ENCODE results near the gene TACO1.

TACO1 gene

DNA sequence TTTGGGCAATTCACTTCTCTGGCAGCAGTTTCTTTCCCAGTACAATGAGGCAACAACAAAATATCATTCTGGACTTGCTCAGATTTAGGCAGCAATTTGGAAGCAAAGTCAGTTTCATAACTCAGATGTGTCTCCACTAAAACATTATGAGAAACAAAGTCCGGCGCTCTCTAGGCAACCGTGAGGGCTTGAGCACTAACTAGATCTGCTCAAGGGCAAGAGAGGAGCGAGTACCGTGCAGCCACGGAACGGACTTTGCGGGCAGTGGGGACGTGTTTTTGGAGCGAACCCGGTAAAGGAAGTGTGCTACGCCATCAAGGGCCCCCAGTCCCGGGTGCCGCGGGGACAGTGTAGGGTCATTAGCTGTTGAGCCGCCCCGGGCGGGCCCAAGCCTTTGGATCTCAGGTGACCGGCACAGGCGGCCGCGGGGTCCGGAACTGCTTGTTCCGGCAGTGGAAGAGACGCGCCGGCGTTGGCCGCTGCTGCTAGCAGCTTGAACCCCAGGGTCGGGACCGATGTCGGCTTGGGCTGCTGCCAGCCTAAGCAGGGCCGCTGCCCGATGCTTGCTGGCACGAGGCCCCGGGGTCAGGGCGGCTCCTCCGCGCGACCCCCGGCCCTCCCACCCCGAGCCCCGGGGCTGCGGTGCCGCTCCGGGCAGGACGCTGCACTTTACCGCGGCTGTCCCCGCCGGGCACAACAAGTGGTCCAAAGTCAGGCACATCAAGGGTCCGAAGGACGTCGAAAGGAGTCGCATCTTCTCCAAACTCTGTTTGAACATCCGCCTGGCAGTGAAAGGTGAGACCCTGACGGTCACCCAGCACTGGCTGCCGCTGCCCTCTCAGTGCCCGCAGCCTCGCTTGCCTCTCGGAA, at the start of gene TACO1:
Gene TACO1, plus strand, starts transcription at position 327 of the 870 bp plus-strand sequence. Its CDS starts 189 bp downstream, at position 516.
- DNase-seq: peak; percentile 79

DNA sequence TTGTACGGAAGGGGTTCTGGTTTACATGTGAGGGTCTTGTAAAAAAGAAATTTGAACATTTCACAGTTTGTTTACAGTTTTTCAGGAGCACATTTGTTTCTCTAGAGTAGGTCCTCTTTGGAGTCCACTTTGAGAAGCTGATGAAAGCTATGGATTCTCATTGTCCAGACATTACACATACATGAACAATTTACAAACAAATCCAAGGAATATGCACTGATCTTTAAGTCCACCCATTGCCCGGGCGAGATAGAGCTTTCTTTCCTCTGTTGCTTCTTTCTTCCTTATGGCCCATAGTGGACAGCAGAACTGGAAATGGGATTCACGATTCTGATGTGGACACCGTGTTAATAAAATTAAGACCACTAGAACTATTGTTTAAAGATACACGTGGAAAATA, 48.5 kb upstream of the TACO1 start:
- DNase-seq: no peak

DNA sequence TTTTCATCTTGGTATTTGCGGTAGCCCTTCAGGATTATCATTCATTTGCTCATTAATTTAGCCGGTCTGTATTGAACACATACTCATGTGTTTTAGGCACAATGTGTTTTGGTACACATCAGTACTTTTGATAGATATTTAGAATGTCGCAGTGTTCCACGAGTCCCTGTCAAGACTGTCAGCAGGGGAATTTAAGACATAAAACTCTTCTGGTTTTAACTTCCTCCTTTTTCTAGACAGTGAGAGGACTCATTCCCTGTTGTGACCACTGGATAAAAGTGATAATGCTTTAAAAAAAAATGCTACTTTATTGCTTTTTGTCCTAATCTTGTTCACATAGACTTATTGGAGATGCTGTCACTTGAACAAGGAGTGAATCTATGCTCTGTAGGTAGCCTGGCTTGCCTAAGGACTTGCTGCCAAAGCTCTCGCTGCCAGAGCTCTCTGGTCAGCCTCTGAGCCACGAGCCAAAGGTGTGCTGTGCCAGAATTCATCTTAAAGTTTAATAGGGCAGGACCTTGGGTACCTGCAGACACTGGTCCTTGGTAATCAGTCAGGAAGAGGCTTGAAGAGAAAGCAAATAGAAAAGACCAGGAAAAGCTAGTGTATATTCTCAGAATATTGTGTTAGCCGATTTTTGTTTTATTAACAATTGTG, 45.1 kb upstream of the TACO1 start:
- DNase-seq: no peak

DNA sequence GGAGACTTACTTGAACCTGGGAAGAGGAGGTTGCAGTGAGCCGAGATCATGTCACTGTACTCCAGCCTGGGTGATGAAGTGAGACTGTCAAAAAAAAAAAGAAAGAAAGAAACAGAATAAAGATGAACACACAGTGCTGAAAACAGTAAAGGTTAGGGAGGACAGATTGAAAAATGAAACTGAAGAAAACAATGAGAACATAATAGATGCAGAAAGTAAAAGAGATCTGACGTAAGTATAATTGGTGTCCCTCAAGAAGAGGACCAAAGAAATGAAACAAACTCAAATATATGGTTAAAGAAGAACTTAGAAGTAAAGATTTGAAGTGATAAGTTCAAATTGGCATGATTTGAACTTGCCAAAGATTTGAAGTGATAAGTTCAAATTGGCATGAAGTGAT, 43.3 kb upstream of the TACO1 start:
- DNase-seq: no peak

DNA sequence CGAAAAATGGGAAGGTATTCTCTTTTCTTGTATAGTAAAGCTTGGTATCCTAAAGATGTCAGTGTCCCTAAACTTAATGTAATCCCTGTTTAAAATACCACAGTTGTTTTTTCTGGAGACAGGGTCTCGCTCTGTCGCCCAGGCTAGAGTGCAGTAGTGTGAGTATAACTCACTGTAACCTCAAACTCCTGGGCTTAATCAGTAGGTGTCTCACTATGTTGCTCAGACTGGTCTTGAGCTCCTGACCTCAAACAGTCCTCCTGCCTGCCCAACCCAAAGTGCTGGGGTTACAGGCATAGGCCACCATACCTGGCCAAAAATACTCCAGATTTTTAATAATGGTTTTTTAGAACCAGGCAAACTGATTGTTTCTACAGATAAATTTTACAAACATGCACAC, 42.3 kb upstream of the TACO1 start:
- no peak for DNase-seq

DNA sequence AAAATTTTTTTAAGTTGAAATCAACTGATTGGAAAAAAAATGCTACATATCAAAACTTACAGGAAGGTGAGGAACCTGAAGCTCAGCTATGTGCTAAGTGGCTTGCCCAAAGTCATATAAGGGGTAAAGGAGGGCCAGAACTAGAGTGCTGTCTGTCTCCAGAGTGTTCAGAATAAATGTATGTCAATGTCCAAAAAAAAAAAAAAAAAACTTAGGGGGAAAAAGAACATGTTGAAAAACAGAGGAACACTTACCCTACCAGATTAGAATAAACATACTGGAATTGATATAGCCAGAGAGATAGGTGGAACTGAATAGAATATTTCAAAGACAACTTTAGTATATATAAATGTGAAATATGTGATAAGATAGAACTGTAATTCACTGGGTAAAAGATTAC, 38.9 kb upstream of the TACO1 start:
- DNase-seq: no peak

DNA sequence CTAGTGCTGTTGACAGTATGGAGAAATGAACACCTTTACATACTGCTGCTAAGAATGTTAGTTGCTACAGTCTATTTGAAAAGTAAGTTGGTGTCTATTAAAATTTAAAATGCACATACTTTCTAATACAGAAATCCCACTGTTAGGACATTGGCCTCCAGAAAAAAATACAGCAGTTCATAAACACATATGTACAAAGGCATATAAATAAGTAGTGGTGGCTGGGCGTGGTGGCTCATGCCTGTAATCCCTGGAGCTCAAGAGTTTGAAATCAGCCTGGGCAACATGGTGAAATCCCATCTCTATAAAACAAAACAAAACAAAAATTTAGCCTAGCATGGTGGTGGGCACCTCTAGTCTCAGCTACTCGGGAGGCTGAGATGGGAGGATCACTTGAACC, 37.4 kb upstream of the TACO1 start:
- no peak for DNase-seq

DNA sequence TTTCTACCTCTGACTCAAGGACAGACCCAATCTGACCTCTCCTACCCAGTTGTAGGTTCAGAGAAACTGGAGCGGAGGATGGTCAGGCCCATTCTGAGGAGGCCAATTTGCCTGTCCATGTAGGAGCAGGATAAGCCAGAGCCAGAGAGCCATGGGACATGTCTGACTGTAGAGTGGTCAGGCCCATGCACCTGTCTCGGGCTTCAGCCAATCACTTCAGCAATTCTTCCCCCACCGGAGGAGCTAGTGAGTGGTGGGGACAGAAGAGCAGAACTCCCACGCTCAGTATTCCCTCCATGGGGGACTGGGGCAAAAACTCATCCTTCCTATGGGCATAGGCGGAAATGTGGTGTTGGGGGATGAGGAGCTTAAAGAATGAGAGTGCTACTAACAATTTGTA, 36.1 kb upstream of the TACO1 start:
- DNase-seq: no peak

DNA sequence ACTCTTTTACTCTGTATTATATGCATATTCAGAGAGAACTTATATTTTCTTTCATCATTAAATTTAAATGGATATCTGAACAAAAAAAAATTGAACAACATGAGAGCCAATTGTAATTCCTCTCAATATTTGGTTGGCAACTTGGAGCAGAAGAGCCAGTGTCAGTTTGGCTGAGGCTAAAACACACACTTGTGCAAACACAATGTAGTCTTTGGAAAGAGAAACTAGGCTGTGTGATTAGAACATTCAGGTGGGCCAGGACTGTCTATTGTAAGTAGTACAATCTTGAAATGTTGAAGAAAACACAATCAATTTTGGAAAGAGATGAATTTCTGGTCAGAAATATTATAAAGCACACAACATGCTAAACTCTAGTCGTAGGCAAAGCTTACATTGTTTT, 33.5 kb upstream of the TACO1 start:
- DNase-seq: no peak

DNA sequence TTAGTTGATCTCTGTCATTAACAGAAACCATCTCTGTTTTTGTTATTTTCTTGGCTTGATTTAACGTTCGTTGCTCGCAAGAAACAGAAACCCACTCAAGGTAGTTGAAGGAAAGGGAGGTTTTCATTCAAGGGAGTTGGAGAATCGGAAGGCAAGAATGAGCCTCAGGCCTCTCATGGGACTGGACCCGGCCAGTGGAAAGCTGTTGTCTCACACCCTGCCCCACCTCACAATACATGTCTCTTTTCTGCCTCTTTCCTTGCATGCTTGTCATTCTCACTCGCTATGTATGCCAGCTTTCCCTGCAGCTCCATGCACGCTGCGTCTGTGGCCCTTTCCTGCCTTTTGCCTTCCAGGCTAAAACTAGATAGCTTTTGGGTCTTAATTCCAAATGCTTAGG, 32.1 kb upstream of the TACO1 start:
- DNase-seq: no peak

DNA sequence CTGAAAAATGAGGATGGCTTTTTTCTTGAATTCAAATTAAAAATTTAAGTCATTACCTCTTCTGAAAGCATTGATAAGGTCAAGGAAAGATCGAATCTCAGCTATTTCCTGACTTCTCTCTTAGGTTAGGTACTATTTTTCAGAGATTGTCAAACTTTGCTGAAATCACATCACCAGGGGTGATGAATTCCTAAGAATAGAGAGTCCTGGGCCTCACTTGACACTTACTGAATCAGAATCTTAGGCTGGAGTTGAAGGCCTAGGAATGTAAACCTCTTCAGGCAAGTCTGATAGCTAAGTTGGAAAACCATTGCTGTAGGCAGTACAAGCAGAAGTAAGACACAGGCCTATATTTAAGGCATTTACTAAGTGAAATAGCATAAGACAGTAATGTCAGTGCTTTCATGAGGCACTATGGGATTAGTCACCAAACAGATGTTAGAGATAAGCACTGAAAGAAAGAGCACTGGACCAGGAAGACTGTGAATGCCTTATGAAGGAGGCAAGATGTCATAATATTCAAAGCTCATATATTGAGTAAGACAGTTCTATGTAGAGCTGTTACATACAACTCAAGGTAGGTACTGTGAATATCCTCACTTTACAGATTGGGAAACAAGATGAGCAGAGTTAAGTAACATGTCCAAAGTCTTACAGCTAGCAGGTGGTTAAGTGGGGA, 28.9 kb upstream of the TACO1 start:
- DNase-seq: no peak

DNA sequence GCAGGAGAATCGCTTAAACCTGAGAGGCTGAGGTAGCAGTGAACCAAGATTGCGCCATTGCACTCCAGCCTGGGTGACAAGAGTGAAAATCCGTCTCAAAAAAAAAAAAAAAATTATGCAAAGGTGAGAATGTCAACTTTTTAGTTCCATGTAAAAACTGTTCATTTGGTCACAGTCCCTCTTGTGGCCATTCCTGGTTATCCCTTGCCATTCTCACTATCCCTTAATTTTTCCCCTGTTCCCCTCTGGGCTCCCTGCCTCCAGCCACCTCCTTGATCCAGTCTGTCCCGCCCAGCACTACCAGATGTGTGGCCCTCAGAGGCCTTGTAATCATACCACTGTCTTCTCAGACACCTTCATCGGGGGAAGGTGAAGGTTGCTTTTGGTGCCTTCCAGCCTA, 27.1 kb upstream of the TACO1 start:
- DNase-seq: no peak

DNA sequence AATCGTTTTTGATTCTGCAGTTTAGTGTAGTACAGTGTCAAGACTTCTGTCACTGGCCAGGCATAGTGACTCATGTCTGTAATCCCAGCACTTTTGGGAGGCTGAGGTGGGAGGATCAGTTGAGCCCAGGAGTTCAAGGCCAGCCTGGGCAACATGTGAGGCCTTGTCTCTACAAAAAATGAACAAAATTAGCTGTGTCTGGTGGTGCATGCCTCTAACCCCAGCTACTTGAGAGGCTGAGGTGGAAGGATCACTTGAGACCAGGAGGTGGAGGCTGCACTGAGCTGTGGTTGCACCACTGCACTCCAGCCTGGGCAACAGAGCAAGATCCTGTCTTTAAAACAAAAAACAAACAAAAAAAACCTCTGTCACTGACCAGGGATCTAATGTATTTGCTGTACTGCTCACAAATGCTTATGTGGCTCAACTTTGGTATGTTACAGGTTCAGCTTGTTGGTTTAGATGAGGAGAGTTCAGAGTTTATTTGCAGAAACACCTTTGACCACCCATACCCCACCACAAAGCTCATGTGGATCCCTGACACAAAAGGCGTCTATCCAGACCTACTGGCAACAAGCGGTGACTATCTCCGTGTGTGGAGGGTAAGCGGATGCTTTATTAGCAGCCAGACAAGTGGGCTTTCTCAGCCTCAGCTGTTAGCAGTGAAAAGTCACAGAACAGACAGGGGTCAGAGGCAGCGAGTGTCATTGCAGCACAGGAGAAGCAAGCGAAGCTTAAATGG, 22.5 kb upstream of the TACO1 start:
- DNase-seq: no peak

DNA sequence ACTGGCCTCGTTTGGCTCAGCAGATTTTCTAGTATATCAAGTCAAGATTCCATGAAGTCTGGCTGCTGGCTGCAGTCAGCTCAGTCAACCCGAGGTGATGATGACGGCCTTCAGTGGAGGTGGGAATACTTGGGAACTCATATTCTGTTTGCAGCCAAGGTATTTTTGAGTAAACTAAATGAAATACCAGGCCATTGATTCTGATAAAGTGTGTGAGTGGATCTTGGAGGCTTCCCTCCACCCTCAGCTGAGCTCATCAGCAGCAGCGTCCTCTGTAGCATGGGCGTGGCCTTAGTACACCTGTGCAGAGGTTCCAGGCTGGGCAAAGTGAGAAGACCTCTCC, 22.0 kb upstream of the TACO1 start:
- DNase-seq: no peak

DNA sequence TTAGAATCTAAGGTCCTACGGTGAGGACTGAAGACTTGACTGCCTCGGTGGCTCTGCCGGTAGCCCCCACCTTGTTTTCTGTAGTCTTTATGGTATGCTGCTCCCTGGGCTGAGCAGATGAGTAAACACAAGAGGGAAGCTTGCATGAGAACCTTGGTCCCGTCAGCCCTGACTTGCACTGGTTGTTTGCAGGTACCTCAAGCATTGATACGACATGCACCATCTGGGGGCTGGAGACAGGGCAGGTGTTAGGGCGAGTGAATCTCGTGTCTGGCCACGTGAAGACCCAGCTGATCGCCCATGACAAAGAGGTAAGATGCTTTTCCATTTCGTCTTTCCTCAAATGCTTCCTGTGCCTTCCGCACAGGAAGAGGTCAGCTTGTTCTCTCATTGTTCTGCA, 21.1 kb upstream of the TACO1 start:
- DNase-seq: no peak

DNA sequence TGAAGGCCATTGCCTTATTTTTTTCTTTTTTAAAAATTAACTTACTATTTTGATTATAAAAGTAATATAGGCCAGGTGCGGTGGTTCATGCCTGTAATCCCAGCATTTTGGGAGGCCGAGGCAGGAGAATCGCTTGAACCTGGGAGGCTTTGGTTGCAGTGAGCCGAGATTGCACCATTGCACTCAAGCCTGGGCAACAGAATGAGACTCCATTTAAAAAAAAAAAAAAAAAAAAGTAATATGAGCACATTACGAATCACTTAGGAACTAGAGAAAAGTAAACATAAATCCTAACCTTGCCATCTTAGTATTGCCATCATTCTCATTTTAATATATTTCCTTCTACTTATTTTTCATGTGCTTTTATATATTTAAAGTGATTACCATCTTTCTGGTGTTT, 12.9 kb upstream of the TACO1 start:
- DNase-seq: no peak

DNA sequence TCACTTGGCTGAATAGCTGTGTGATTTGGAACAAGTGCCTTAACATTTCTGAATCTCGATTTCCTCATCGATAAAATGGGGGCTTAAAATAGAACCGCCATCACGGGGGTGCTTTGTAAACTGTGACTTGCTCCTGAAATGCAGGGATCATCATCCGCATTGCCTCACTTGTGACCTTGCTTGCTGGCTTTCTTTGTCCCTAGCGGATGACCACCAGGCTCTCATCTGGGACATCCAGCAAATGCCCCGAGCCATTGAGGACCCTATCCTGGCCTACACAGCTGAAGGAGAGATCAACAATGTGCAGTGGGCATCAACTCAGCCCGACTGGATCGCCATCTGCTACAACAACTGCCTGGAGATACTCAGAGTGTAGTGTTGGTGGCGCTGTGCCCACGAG, 11.9 kb upstream of the TACO1 start:
- no peak for DNase-seq

DNA sequence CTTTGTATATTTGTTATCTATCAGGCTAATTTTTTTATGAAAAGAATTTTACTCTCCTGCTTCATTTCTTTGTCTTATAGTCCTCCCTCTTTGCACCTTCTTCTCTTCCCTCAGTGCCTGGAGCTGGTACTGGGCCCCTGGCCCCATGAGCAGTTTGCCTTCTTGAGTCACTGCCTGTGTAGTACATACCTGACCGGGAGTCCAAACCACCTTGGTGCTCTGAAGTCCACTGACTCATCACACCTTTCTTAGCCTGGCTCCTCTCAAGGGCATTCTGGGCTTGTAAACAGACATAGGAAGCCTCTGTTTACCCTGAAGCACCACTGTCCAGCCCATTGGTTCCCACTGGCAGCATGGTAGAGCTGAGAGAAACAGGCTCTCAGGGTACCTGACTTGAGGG, 11.0 kb upstream of the TACO1 start:
- DNase-seq: no peak

DNA sequence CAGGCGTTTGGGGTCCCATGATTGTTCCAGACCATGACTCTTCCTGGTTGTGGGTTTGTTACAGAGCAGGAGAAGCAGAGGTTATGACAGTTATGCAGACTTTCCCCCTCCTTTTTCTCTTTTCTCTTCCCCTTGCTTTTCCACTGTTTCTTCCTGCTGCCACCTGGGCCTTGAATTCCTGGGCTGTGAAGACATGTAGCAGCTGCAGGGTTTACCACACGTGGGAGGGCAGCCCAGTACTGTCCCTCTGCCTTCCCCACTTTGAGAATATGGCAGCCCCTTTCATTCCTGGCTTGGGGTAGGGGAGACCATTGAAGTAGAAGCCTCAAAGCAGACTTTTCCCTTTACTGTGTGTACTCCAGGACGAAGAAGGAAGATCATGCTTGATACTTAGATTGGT, 7.9 kb upstream of the TACO1 start:
- DNase-seq: no peak

DNA sequence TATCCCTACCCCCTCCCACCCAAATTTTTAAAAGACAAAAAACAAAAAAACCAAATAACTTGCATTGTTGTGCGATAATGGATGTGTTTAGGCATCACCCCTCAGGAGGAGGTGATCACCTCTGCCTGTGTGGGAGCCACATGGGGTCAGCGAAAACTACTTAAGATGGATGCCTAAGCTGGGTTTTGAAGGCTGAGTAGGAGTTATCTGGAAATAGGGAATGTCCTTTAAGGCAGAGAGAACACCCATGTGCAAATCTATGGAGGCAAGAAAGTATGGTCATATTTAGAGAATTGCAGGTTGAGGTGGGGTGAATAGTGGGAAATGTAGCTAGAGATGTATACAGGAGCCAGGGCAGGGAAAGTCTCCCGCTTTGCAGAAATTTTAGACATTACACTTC, 5.6 kb upstream of the TACO1 start:
- no peak for DNase-seq

DNA sequence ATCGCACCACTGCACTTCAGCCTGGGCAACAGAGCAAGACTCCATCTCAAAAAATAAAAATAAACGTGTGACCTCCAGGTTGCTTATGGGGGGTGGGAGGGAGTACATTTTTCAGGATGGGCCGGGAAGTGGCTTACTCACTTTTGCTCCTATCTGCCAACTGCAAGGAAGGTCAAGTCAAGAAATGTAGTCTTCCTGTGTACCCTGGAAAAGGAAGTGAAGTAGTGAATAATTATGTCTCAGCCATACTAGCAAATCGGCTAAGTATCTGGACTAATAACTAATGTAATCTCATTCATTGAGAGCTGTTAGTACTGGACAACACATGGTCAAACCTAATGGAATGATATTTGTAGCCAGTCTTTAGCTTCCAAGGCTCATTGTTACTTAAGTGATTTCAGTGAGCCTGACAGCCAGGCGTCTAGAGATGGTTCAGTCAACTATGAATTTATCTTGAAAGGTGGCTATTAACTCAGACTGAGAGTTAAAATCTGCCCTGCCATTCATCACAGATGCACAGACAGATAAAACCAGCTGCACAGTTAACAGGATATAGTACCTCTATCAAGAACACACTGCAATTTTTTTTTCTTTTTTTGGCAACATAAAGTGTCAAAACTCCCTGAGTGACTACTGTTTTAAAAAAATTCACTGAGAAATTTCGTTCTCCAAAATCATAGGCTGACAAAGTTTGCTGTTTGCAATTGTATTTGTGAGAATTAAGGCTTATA, 3.7 kb upstream of the TACO1 start:
- DNase-seq: no peak

DNA sequence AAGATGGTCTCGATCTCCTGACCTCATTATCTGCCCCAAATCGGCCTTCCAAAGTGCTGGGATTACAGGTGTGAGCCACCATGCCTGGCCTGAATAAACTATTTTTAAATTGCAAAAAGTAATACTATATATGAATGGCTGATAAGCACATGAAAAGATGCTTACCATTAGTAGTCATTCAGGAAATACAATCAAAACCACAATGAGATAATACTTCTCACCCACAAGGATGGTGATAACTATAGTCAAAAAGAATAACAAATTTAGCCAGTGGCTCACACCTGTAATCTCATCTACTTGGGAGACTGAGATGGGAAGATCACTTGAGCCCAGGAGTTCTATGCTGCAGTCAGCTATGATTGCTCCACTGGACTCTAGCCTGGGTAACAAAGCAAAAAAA, 2.4 kb upstream of the TACO1 start:
- no peak for DNase-seq

All from CD4-positive, alpha-beta T cell treated with Interleukin-6 for 4 hours (primary cell).